Suprapubic skin (tissue), 4 donors: ENCODE measurements around the gene VPS26B. TPM values are rescaled to one million over a fixed set of nuclear protein-coding genes. Genes with fewer than 3 reads are reported as not detected.

Source experiments
- DNase-seq, 2 donors: peaks; one replicate each; pipeline ENCODE4 v3.0.0-alpha.2; 2019; ENCODE audit warnings: low spot score in 2 of 2
- H3K27ac ChIP-seq: fragments of 200-600 bp; sonication (generic); one replicate; pipeline ENCODE4 v1.5.1; 2019
- H3K27me3 ChIP-seq: fragments of 200-600 bp; sonication (generic); one replicate; pipeline ENCODE4 v1.5.1; 2019
- H3K36me3 ChIP-seq: fragments of 200-600 bp; sonication (generic); one replicate; pipeline ENCODE4 v1.5.1; 2019
- H3K4me1 ChIP-seq: fragments of 200-600 bp; sonication (generic); one replicate; pipeline ENCODE4 v1.5.1; 2019
- H3K4me3 ChIP-seq: fragments of 200-600 bp; sonication (generic); one replicate; pipeline ENCODE4 v1.5.1; 2019; ENCODE audit warnings: mild to moderate bottlenecking
- H3K9me3 ChIP-seq: fragments of 200-600 bp; sonication (generic); one replicate; pipeline ENCODE4 v1.5.1; 2019
- EP300 ChIP-seq: sonication (generic); formaldehyde crosslinking; IDR thresholded peaks from one replicate; pipeline ENCODE4 v1.6.1; 2017; ENCODE audit warnings: antibody characterized with exemption
- POLR2A ChIP-seq, 2 donors: fragments of 450-650 bp; IDR thresholded peaks; one replicate each; pipeline ENCODE4 v1.6.1; 2017; ENCODE audit warnings: antibody characterized with exemption in 2 of 2, mild to moderate bottlenecking in 2 of 2, moderate library complexity in 2 of 2
- POLR2AphosphoS5 ChIP-seq, 3 donors: sonication (generic); formaldehyde crosslinking; IDR thresholded peaks; one replicate each; pipeline ENCODE4 v1.6.1; 2017; ENCODE audit warnings: antibody characterized with exemption in 3 of 3
- WGBS: methylation state at CpG from one replicate; pipeline ENCODE4 v1.1.5; 2018; 5-methylcytosine and 5-hydroxymethylcytosine counted together
- total RNA-seq, 4 donors: library from RNA; depleted of rRNA; stranded (reverse); fragments of >200 nt; gene quantifications; one replicate each; pipeline ENCODE4 v1.1.0, GENCODE V29; 2016
- TF ChIP-seq, protein P1 (sequence below), 2 donors: fragments of 200-600 bp in 1 of 2; fragments of 450-650 bp in 1 of 2; sonication (generic) in 1 of 2; IDR thresholded peaks; one replicate each; pipeline ENCODE4 v1.5.1; 2016 to 2019; ENCODE audit warnings: antibody characterized with exemption in 2 of 2, mild to moderate bottlenecking in 1 of 2, moderate library complexity in 1 of 2

Gene VPS26B
- total RNA-seq, 4 donors from 2014 or later, result 60.4 to 80.9 (median 74.4) TPM

DNA sequence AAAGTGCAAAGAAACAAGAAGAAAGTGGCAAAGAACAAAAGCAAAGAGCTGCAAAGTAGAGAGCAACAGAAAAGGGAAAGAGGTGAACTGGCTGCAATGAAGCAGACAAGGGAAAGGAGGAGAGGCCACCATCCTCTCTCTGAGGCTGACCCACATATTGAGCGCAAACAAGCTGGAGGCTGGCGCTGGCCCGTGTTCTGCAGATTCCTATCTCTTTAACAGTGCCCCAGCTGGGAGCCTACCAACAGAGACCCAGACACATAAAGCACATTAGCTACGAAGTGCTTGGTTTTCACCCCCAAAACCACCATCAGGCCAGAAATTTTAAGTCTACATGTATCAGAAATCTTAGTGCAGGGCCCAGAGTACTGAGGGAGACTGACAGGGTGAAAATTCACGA, 18.3 kb upstream of the VPS26B start:
- TF ChIP-seq POLR2A (IDR thresholded peaks at IDR 0.05), result no peak
- no peak for TF ChIP-seq EP300
- TF ChIP-seq, protein P1, sequence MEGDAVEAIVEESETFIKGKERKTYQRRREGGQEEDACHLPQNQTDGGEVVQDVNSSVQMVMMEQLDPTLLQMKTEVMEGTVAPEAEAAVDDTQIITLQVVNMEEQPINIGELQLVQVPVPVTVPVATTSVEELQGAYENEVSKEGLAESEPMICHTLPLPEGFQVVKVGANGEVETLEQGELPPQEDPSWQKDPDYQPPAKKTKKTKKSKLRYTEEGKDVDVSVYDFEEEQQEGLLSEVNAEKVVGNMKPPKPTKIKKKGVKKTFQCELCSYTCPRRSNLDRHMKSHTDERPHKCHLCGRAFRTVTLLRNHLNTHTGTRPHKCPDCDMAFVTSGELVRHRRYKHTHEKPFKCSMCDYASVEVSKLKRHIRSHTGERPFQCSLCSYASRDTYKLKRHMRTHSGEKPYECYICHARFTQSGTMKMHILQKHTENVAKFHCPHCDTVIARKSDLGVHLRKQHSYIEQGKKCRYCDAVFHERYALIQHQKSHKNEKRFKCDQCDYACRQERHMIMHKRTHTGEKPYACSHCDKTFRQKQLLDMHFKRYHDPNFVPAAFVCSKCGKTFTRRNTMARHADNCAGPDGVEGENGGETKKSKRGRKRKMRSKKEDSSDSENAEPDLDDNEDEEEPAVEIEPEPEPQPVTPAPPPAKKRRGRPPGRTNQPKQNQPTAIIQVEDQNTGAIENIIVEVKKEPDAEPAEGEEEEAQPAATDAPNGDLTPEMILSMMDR (IDR thresholded peaks at IDR 0.05), result no peak
- TF ChIP-seq POLR2AphosphoS5 (IDR thresholded peaks at IDR 0.05), result no peak

DNA sequence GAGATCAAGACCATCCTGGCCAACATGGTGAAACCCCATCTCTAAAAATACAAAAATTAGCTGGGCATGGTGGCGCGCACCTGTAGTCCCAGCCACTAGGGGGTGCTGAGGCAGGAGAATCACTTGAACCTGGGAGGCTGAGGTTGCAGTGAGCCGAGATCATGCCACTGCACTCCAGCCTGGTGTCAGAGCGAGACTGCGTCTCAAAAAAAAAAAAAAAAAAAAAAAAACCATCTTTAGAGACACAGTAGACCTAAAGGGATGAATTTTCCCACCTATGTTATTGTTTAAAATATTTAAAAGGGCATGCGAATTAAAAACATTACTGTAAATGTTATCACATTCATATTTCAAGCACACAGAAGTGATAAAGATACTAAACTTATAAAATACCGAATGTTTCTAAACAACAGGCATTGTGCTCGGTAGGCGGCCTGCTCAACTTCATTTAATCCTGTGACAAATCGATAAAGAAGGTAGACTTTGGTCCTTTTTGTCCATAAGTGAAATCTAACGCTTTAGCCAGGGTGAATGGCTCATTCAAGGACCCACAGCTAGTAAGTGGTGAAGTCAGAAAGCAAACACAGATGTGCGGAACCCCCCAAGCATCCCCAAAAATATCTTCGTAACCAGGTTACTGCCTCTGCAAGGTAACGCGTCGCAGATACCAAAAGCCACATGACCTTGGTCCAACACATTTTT, 16.8 kb upstream of the VPS26B start:
- Histone ChIP-seq H3K27me3 (no peaks in the 10 kb centered on the region), H3K4me1 (peaks cover 2% of the 10 kb centered on the region), H3K27ac (no peak overlapping the region), H3K4me3 (no peak overlapping the region), H3K36me3 (peaks cover 58% of the 10 kb centered on the region), H3K9me3 (no peaks in the 10 kb centered on the region)
- DNase-seq, result no peak
- 86% methylated on average over 16 of the region's 16 CpGs for WGBS
- no peak for TF ChIP-seq POLR2A (IDR thresholded peaks at IDR 0.05)
- TF ChIP-seq, protein P1 (IDR thresholded peaks at IDR 0.05), result peak; percentile 41 to 71
- TF ChIP-seq EP300, result no peak

More for the DNA sequence above, 18.3 kb upstream of the VPS26B start:
- no peak overlapping the region for H3K4me3 ChIP-seq
- H3K36me3 ChIP-seq, result peaks cover 73% of the 10 kb centered on the region
- H3K27me3 ChIP-seq, result no peaks in the 10 kb centered on the region
- WGBS, result 75% methylated on average over 5 of the region's 5 CpGs
- DNase-seq, result no peak
- H3K27ac ChIP-seq, result peak overlapping the region; percentile 70
- H3K9me3 ChIP-seq, result no peaks in the 10 kb centered on the region
- peaks cover 2% of the 10 kb centered on the region for H3K4me1 ChIP-seq

DNA sequence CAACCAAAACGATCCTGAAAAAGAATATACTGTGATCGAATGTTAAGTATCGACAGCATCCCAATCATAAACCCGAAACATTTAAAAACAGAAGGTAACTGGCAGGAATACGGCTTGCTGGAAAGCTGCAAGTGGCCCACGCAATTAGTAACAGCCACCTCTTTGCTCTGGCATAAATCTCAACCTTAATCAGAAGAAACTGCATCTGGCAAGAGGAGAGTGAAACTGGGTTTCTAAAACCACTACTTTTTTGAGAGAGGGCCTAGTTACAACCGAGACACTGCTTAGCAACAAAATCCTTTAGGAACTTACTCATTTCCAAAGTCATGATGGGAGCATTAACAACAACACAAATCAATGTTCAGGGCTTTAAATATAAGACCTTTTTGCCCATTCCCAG, 8.6 kb upstream of the VPS26B start:
- 92% methylated on average over 7 of the region's 7 CpGs for WGBS
- TF ChIP-seq, protein P1 (IDR thresholded peaks at IDR 0.05), result no peak
- no peak for TF ChIP-seq EP300
- no peak for TF ChIP-seq POLR2AphosphoS5 (IDR thresholded peaks at IDR 0.05)
- no peak for TF ChIP-seq POLR2A (IDR thresholded peaks at IDR 0.05)
- H3K27ac ChIP-seq, result no peak overlapping the region
- no peak overlapping the region for H3K4me3 ChIP-seq
- no peaks in the 10 kb centered on the region for H3K4me1 ChIP-seq
- DNase-seq, result no peak
- no peaks in the 10 kb centered on the region for H3K27me3 ChIP-seq
- H3K9me3 ChIP-seq, result no peaks in the 10 kb centered on the region
- peaks cover 32% of the 10 kb centered on the region for H3K36me3 ChIP-seq

DNA sequence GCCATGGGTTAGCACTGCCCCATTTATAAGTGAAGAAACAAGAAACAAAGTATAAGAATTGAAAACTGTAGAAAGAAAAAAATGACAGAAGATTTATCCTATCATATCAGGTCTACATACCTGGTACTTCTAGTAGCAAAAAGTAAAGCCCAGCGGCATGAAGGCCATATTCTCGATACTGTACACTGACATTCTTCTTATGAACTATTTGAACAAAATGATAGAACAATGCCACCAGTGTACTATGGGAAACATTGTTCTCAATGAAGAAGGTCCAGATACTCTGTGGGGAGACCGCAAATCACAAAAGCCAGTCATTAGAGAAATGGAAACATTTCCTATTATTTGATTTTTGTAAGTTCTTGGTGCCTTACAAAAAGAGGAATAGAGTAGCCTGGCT, 7.7 kb upstream of the VPS26B start:
- 96% methylated on average over 3 of the region's 3 CpGs for WGBS
- Histone ChIP-seq H3K9me3 (no peaks in the 10 kb centered on the region), H3K4me3 (no peak overlapping the region), H3K27me3 (no peaks in the 10 kb centered on the region), H3K36me3 (peaks cover 32% of the 10 kb centered on the region), H3K4me1 (no peaks in the 10 kb centered on the region), H3K27ac (no peak overlapping the region)
- DNase-seq, result no peak
- TF ChIP-seq POLR2A (IDR thresholded peaks at IDR 0.05), result no peak
- TF ChIP-seq, protein P1 (IDR thresholded peaks at IDR 0.05), result no peak
- TF ChIP-seq EP300, result no peak
- no peak for TF ChIP-seq POLR2AphosphoS5 (IDR thresholded peaks at IDR 0.05)

DNA sequence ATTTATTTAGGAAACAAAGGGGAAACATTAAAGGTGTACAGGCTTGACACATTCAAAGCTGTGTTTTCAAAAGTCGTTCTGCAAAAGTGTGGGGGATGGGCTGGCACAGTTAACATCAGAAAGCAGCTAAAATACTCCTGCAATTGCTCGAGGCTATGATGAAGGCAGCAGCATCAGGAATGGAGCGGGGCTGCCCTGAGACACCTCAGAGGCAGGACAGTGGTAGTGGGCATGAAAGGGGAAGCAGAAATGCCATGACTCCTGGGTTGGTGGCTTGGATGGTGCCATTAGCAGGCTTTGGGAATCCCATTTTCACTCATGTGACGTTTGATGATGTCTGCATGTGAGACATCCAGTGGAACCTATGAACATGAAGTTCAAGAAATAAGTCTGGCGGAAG, 1.4 kb upstream of the VPS26B start:
- H3K27ac ChIP-seq, result no peak overlapping the region
- DNase-seq, result no peak

More for the DNA sequence above, 1.4 kb upstream of the VPS26B start:
- Histone ChIP-seq H3K9me3 (no peaks in the 10 kb centered on the region), H3K4me1 (peaks cover 40% of the 10 kb centered on the region), H3K36me3 (peaks cover 22% of the 10 kb centered on the region), H3K4me3 (peak overlapping the region; percentile 96), H3K27me3 (no peaks in the 10 kb centered on the region)
- 4% methylated on average over 5 of the region's 5 CpGs for WGBS
- no peak for TF ChIP-seq EP300
- TF ChIP-seq, protein P1 (IDR thresholded peaks at IDR 0.05), result no peak
- no peak for TF ChIP-seq POLR2AphosphoS5 (IDR thresholded peaks at IDR 0.05)
- no peak for TF ChIP-seq POLR2A (IDR thresholded peaks at IDR 0.05)
